H1 (cell line): ENCODE measurements around the gene MYO9B. TPM values are rescaled to one million over a fixed set of nuclear protein-coding genes. Genes with fewer than 3 reads are reported as not detected.

Source experiments
- CTCF ChIA-PET: fragments of 300-600 bp; sonication (Branson Sonifier 250); formaldehyde crosslinking; loops from one replicate; lab custom pipeline; 2021; ENCODE audit not compliant: partially characterized antibody; lab: Charles Lee
- POLR2A ChIA-PET: fragments of 300-600 bp; sonication (Branson Sonifier 250); formaldehyde crosslinking; loops from one replicate; lab custom pipeline; 2021; ENCODE audit warnings: inconsistent platforms; ENCODE audit not compliant: partially characterized antibody; lab: Charles Lee
- DNase-seq, 2 experiments: peaks; one replicate each; pipeline versions ENCODE4 v3.0.0 to v3.0.0-alpha.2; 2010 to 2022; ENCODE audit warnings: low spot score in 2 of 2, low read depth in 1 of 2, mixed read lengths in 1 of 2
- FAIRE-seq: peaks from 2 replicates; lab custom pipeline; 2011; peaks lifted over from hg19 to GRCh38; lab: Jason Lieb, UNC
- H2AFZ ChIP-seq: 2 replicates; pipeline ENCODE4 v1.8.1; 2012; ENCODE audit warnings: low read length, inconsistent platforms
- H2AK5ac ChIP-seq: 2 replicates; pipeline ENCODE4 v1.6.1; 2013; ENCODE audit warnings: low read depth, low read length
- H2BK120ac ChIP-seq: replicated peaks from 2 replicates; pipeline ENCODE3; 2013; ENCODE audit warnings: low read depth, low read length, inconsistent platforms
- H2BK12ac ChIP-seq: 2 replicates; pipeline ENCODE4 v1.6.1; 2013; ENCODE audit warnings: low read depth, low read length
- H2BK15ac ChIP-seq: 2 replicates; pipeline ENCODE4 v1.6.1; 2013; ENCODE audit warnings: low read length
- H2BK20ac ChIP-seq: 2 replicates; pipeline ENCODE4 v1.6.1; 2013; ENCODE audit warnings: low read length
- H2BK5ac ChIP-seq: 2 replicates; pipeline ENCODE4 v1.6.1; 2013; ENCODE audit warnings: low read depth, low read length
- H3K14ac ChIP-seq: 2 replicates; pipeline ENCODE4 v1.6.1; 2013; ENCODE audit warnings: inconsistent platforms; ENCODE audit not compliant: insufficient read length
- H3K18ac ChIP-seq: 2 replicates; pipeline ENCODE4 v1.6.1; 2013; ENCODE audit warnings: low read length; ENCODE audit errors: extremely low read depth
- H3K23ac ChIP-seq: 2 replicates; pipeline ENCODE4 v1.6.1; 2013; ENCODE audit warnings: inconsistent platforms; ENCODE audit not compliant: insufficient read length
- H3K23me2 ChIP-seq: 2 replicates; pipeline ENCODE4 v1.6.1; 2013; ENCODE audit warnings: low read depth, low read length
- H3K27ac ChIP-seq: 2 replicates; pipeline ENCODE4 v1.6.1; 2011; ENCODE audit warnings: low read depth, low read length, inconsistent platforms
- H3K27me3 ChIP-seq, 4 experiments: replicated peaks in 1 of 4; 1 replicate in 1 of 4; 2 replicates in 3 of 4; pipeline versions ENCODE4 v1.6.1 to v1.8.1; 2011 to 2013; ENCODE audit warnings: low read length in 3 of 4, mild to moderate bottlenecking in 3 of 4, inconsistent platforms in 2 of 4, mixed read lengths in 2 of 4, moderate library complexity in 1 of 4; ENCODE audit not compliant: control insufficient read depth in 3 of 4, insufficient read depth in 3 of 4; ENCODE audit errors: extremely low read depth in 1 of 4
- H3K36me3 ChIP-seq, 4 experiments: 2 replicates each; pipeline versions ENCODE4 v1.6.1 to v1.8.1; 2011 to 2013; ENCODE audit warnings: mild to moderate bottlenecking in 4 of 4, low read length in 3 of 4, moderate library complexity in 2 of 4, control low read depth in 1 of 4, inconsistent platforms in 1 of 4; ENCODE audit not compliant: insufficient read depth in 4 of 4, control insufficient read depth in 2 of 4
- H3K4ac ChIP-seq: replicated peaks from 2 replicates; pipeline ENCODE3; 2013; ENCODE audit warnings: low read length, low read depth, mixed read lengths, inconsistent platforms; ENCODE audit not compliant: insufficient read length
- H3K4me1 ChIP-seq, 4 experiments: replicated peaks in 1 of 4; 1 replicate in 1 of 4; 2 replicates in 3 of 4; pipeline versions ENCODE4 v1.6.1 to v1.8.1; 2011 to 2013; ENCODE audit warnings: low read length in 3 of 4, inconsistent platforms in 2 of 4, mixed read lengths in 1 of 4; ENCODE audit not compliant: insufficient read depth in 4 of 4, control insufficient read depth in 3 of 4
- H3K4me2 ChIP-seq, 2 experiments: 2 replicates each; pipeline versions ENCODE4 v1.6.1 to v1.8.1; 2011 to 2013; ENCODE audit warnings: low read depth in 2 of 2, low read length in 2 of 2, control low read depth in 1 of 2, inconsistent platforms in 1 of 2, mild to moderate bottlenecking in 1 of 2; ENCODE audit not compliant: insufficient read depth in 1 of 2
- H3K4me3 ChIP-seq, 4 experiments: fragments of 200-600, 300-600 bp in 1 of 4; sonication (generic), shearing (Covaris generic), sonication (Bioruptor Twin) in 1 of 4; 2 replicates each; pipeline versions ENCODE4 v1.5.1 to v1.8.1; 2011 to 2016; ENCODE audit warnings: low read length in 4 of 4, low read depth in 3 of 4, control low read depth in 2 of 4, inconsistent platforms in 2 of 4, mild to moderate bottlenecking in 2 of 4, mixed read lengths in 1 of 4, moderate library complexity in 1 of 4; ENCODE audit not compliant: insufficient read depth in 2 of 4; ENCODE audit errors: extremely low read depth in 1 of 4
- H3K56ac ChIP-seq: replicated peaks from 2 replicates; pipeline ENCODE3; 2013; ENCODE audit warnings: low read depth, mild to moderate bottlenecking, mixed read lengths, low read length, inconsistent platforms; ENCODE audit not compliant: insufficient read length
- H3K79me1 ChIP-seq: 2 replicates; pipeline ENCODE4 v1.6.1; 2013; ENCODE audit warnings: low read depth, low read length, control low read depth
- H3K79me2 ChIP-seq, 2 experiments: 2 replicates each; pipeline versions ENCODE4 v1.6.1 to v1.8.1; 2012 to 2013; ENCODE audit warnings: low read length in 2 of 2, mild to moderate bottlenecking in 2 of 2, inconsistent platforms in 1 of 2; ENCODE audit not compliant: insufficient read depth in 2 of 2, control insufficient read depth in 1 of 2
- H3K9ac ChIP-seq, 4 experiments: replicated peaks in 1 of 4; 1 replicate in 1 of 4; 2 replicates in 3 of 4; pipeline versions ENCODE4 v1.6.1 to v1.8.1; 2011 to 2013; ENCODE audit warnings: low read depth in 3 of 4, low read length in 3 of 4, control low read depth in 2 of 4, mild to moderate bottlenecking in 2 of 4, moderate library complexity in 2 of 4, inconsistent platforms in 1 of 4; ENCODE audit errors: extremely low read depth in 1 of 4
- H3K9me3 ChIP-seq, 2 experiments: 2 replicates each; pipeline versions ENCODE4 v1.6.1 to v1.8.1; 2012 to 2013; ENCODE audit warnings: mild to moderate bottlenecking in 2 of 2, moderate library complexity in 2 of 2, control low read depth in 1 of 2, inconsistent platforms in 1 of 2, low read depth in 1 of 2, low read length in 1 of 2, mixed read lengths in 1 of 2; ENCODE audit not compliant: insufficient read depth in 2 of 2
- H4K20me1 ChIP-seq, 2 experiments: replicated peaks in 1 of 2; 2 replicates each; pipeline versions ENCODE3 to v1.8.1; 2011 to 2013; ENCODE audit warnings: inconsistent platforms in 2 of 2, low read length in 2 of 2, mild to moderate bottlenecking in 1 of 2; ENCODE audit not compliant: insufficient read depth in 2 of 2, control insufficient read depth in 1 of 2
- H4K5ac ChIP-seq: 2 replicates; pipeline ENCODE4 v1.6.1; 2013; ENCODE audit warnings: low read length, low read depth, mixed read lengths, inconsistent platforms; ENCODE audit not compliant: insufficient read length
- H4K8ac ChIP-seq: 2 replicates; pipeline ENCODE4 v1.8.0; 2013; ENCODE audit warnings: mild to moderate bottlenecking, moderate library complexity, low read length, inconsistent platforms; ENCODE audit not compliant: insufficient read depth; ENCODE audit errors: extremely low read depth
- H4K91ac ChIP-seq: replicated peaks from 2 replicates; pipeline ENCODE3; 2013; ENCODE audit warnings: low read length, mixed read lengths, inconsistent platforms; ENCODE audit not compliant: insufficient read length
- CTCF ChIP-seq, 3 experiments: IDR thresholded peaks; 1 replicate in 2 of 3; 2 replicates in 1 of 3; pipeline versions ENCODE4 v1.5.1 to v1.6.1; 2011; ENCODE audit warnings: low read length in 3 of 3, mild to moderate bottlenecking in 3 of 3, inconsistent platforms in 2 of 3, low read depth in 1 of 3, moderate library complexity in 1 of 3; ENCODE audit not compliant: insufficient read depth in 1 of 3; ENCODE audit errors: control extremely low read depth in 1 of 3
- SUZ12 ChIP-seq: fragments of 200-600 bp; sonication (generic); IDR thresholded peaks from 2 replicates; pipeline ENCODE4 v1.6.1; 2012; ENCODE audit warnings: mild to moderate bottlenecking, inconsistent platforms, low read length, moderate library complexity, mixed read lengths
- TEAD4 ChIP-seq: IDR thresholded peaks from 2 replicates; pipeline ENCODE4 v1.6.1; 2012; ENCODE audit warnings: low read depth, low read length, inconsistent platforms, mixed read lengths
- WGBS, 2 experiments: shearing (Covaris generic) in 1 of 2; methylation state at CpG; one replicate each; pipeline versions ENCODE4 v1.1.6 to v1.1.7; 2013 to 2015; ENCODE audit warnings: low lambda C conversion rate in 2 of 2, mixed read lengths in 2 of 2, inconsistent platforms in 1 of 2, low coverage in 1 of 2, missing lambda C conversion rate in 1 of 2; ENCODE audit not compliant: insufficient replicate concordance in 2 of 2, insufficient coverage in 1 of 2, insufficient read length in 1 of 2; ENCODE audit errors: extremely low coverage in 1 of 2, missing lambda C conversion rate in 1 of 2; 5-methylcytosine and 5-hydroxymethylcytosine counted together
- polyA plus RNA-seq, 7 experiments: library from polyadenylated mRNA; depleted of rRNA in 3 of 7; stranded (reverse) in 5 of 7; unstranded in 2 of 7; fragments of >200 nt in 5 of 7; fragments of 200-250 nt in 2 of 7; gene quantifications; 1 replicate in 5 of 7; 2 replicates in 1 of 7; 4 replicates in 1 of 7; pipeline versions ENCODE4 v1.2.1 to v1.2.3, GENCODE V29; 2011 to 2013; ENCODE audit warnings: missing spikeins in 2 of 7, mixed read lengths in 2 of 7
- total RNA-seq: library from RNA; stranded (reverse); fragmentation: NEBNext Ultra II Directional; extraction: Animal tissue kit (Norgen Biotek cat#: 25700); gene quantifications from 2 replicates; pipeline ENCODE4 v1.2.1, GENCODE V29; 2021

MYO9B gene
- total and polyA plus RNA-seq, 2 of the 8 experiments (the other 6 are each of a cell fraction or from before 2014, with no cell fraction given), result 27.6 to 77.1 TPM

DNA sequence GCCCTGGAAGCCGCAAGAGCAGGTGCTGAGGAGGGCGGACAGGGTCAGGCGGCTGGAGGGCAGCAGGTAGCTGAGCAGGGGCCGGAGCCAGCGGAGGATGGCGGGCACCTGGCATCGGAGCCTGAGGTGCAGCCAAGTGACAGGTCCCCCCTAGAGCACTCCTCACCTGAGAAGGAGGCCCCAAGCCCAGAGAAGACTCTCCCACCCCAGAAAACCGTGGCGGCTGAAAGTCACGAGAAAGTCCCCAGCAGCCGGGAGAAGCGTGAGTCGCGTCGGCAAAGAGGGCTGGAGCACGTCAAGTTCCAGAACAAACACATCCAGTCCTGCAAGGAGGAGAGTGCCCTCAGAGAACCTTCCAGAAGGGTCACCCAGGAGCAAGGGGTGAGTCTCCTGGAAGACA, 119.0 kb downstream of the MYO9B start:
- no peak overlapping the region for H3K4ac ChIP-seq
- H3K36me3 ChIP-seq, result peaks cover 13 to 36% (median 21%) of the 10 kb centered on the region in 4 experiments
- no peak overlapping the region for H3K18ac ChIP-seq
- peaks cover 3 to 5% of the 10 kb centered on the region in 2 experiments for H4K20me1 ChIP-seq
- H3K27ac ChIP-seq, result no peak overlapping the region
- H3K4me1 ChIP-seq, result no peaks in the 10 kb centered on the region; a peak in 2 of 7 replicates
- H2BK20ac ChIP-seq, result no peak overlapping the region
- H3K9me3 ChIP-seq, result no peaks in the 10 kb centered on the region
- DNase-seq, result no peak
- H4K5ac ChIP-seq, result no peak overlapping the region
- no peak overlapping the region for H3K23ac ChIP-seq
- no peak overlapping the region for H3K4me2 ChIP-seq
- H3K56ac ChIP-seq, result no peak overlapping the region
- no peak overlapping the region for H2AK5ac ChIP-seq
- ChIA-PET POLR2A (interaction anchor here (1.5 kb wide), 1 partner anchor 15 kb away, joined by 5 read pairs; no protein-coding TSS in a partner anchor), CTCF (no interaction called here)
- no peaks in the 10 kb centered on the region for H3K79me1 ChIP-seq
- TF ChIP-seq CTCF (IDR thresholded peaks at IDR 0.05; ENCODE audit: control extremely low read depth in 1 of 3, insufficient read depth in 1 of 3, low read depth in 1 of 3, low read length in 3 of 3), result no peak
- TF ChIP-seq SUZ12, result no peak
- TF ChIP-seq TEAD4, result no peak
- H4K91ac ChIP-seq, result no peak overlapping the region
- no peak overlapping the region for H3K9ac ChIP-seq
- no peak overlapping the region for H4K8ac ChIP-seq
- no peak overlapping the region for H2AFZ ChIP-seq
- H2BK5ac ChIP-seq, result no peak overlapping the region
- H2BK120ac ChIP-seq, result no peak overlapping the region
- peaks cover 2% of the 10 kb centered on the region; the same call in 1 of the 2 replicates for H3K23me2 ChIP-seq
- no peak overlapping the region for H3K4me3 ChIP-seq
- no peaks in the 10 kb centered on the region for H3K27me3 ChIP-seq
- H2BK15ac ChIP-seq, result no peak overlapping the region
- no peak for FAIRE-seq
- no peak overlapping the region for H3K14ac ChIP-seq
- H2BK12ac ChIP-seq, result no peak overlapping the region
- 96% methylated on average over 13 of the region's 16 CpGs; no CpG with 5 or more reads in 1 of the 2 experiments for WGBS, 2 experiments
- H3K79me2 ChIP-seq, result no peaks in the 10 kb centered on the region
